ENCODE results near the gene KCNMA1.

The KCNMA1 gene

GRCh38 chr10:77475522-77475921 is 162.1 kb downstream of the KCNMA1 start:
- no peak for DNase-seq

- DNase-seq = no peak
These were observed 162.7 kb downstream of the KCNMA1 start for GRCh38 chr10:77474939-77475338.

- no peak for DNase-seq
These were observed 163.2 kb downstream of the KCNMA1 start for GRCh38 chr10:77474386-77474785.

GRCh38 chr10:77472146-77472545 is 165.5 kb downstream of the KCNMA1 start:
- no peak for DNase-seq

- DNase-seq = no peak
These were observed 166.5 kb downstream of the KCNMA1 start for GRCh38 chr10:77471069-77471536.

DNA sequence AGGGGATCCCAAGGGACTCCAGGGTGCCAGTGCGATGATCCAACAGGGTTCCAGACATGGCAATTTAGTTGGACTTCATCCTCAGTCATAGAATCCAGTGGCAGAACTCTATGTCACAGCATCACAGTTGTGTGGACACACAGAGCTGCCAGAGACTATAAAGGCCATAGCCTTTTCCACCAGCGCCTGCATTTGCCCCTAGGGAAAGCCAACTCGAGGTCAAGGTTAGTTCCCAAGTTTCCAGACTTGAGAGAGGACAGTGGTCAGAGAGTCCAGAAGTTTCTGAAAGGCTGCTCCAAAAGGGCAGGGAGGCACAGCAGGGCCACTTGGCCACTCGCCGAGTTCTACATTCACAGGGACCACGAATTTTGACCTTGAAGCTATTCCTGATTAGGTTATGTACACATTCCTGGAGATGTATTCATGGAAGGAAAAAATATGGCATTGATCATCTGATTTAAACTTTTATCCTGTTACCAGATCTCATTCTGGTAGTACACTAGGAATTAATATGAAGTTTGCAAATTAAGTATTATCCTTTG is 170.1 kb downstream of the KCNMA1 start:
- no peak for DNase-seq

GRCh38 chr10:77463967-77464745 is 173.5 kb downstream of the KCNMA1 start:
- DNase-seq = no peak

DNA sequence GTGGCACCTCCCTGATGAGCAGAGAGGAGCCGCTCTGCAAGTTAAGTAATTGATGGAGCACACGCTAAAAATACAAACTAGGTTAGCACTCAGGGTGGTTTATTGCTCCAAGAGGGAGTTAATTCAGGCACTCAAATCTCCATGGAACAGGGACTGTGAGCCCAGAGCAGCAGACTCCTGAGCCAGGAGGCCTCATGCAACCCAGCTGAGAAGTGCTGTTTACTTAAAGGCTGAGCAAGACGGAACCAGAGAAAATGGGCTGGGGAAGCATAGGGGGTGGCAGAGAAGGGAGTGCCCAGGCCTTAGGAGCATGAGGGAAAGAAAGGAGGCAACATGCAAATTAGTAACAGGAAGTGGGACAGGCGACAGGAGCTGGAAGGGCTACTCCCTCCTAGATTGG is 174.1 kb downstream of the KCNMA1 start:
- no peak for DNase-seq

DNA sequence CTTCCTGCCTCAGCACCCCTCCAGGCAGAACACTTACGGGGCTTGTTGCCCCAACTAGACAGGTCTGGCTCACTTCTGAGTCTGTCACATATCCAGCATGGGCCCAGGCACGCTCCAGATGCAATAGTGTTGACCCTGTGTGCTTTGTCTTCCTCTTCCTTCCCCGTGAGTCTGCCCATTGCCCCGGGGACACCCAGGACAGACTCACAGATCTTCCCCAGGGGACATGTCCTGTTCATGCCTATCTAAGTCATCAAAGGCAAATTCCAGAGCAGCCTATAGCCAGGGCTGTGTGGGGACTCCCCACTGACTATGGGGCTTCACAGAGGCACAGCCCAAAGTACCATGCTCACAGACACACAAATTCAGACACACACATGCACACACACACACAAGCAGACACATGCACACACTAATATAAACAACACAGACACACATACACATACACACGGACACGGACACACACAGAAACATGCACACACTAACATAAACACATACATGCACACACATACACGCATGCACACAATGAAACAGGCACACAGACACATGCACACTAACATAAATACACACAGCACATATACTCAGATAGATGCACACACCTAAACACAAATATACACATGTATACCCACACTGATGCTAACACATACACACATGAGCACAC is 175.8 kb downstream of the KCNMA1 start:
- no peak for DNase-seq

DNA sequence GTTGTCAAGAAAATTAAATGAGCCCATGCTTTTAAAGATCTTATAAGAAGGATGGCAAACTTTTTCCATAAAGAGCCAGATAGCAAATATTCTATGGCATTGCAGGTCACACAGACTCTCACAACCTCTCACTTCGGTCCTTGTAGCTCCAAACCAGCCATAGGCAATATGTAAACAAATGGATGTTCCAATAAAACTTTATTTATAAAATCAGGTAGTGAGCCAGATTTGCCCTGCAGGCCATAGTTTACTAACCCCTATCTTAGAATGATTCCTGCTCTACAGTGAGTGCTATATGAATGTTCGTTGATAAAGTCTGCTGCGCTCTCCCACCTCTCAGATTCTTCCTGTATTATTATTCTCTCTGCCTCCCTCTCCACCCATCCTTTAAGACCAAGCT is 177.7 kb downstream of the KCNMA1 start:
- DNase-seq = no peak

GRCh38 chr10:77458986-77459590 is 178.5 kb downstream of the KCNMA1 start:
- no peak for DNase-seq

GRCh38 chr10:77457721-77458120 is 179.9 kb downstream of the KCNMA1 start:
- no peak for DNase-seq

- DNase-seq = no peak
These were observed 180.3 kb downstream of the KCNMA1 start for GRCh38 chr10:77457266-77457665.

DNA sequence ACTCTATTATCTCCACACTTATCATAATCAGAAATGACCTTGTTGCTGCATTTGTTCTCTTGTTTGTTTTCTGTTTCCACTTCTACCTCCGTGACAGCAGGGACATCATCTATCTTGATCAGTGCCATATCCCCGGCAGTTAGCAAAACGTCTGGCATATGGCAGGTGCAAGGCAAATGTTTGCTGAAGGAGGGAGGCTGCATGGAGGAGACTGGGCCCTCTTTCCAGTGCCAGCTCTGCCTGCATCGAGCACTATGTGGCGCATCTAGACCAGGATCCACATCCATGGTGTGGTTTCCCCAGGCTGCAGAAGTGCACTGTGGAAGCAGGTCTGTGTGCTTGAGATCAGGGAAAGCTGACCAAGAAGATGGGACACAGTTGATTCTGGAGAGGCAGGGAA is 181.2 kb downstream of the KCNMA1 start:
- no peak for DNase-seq

- DNase-seq = no peak
These were observed 182.0 kb downstream of the KCNMA1 start for GRCh38 chr10:77455561-77455960.

- DNase-seq = no peak
These were observed 184.6 kb downstream of the KCNMA1 start for GRCh38 chr10:77452952-77453564.

DNA sequence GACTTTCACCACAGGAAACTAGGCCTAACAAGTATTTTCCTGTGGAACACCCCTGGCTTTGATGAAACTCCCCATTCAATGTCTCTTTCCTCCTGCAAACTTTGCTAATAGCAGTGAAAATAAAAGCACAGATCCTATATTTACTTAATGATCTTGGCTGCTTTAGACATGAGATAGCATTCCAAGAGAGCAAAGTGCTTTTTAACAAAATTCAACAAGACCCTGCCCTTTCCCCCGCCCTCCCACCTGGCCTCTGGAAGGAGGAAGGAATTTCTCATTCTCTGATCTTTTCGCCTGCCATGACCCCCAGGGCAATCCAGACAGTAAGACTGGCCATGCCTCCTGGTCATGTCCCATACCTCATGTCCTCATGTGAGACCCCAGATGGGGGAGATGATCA is 185.7 kb downstream of the KCNMA1 start:
- no peak for DNase-seq

DNA sequence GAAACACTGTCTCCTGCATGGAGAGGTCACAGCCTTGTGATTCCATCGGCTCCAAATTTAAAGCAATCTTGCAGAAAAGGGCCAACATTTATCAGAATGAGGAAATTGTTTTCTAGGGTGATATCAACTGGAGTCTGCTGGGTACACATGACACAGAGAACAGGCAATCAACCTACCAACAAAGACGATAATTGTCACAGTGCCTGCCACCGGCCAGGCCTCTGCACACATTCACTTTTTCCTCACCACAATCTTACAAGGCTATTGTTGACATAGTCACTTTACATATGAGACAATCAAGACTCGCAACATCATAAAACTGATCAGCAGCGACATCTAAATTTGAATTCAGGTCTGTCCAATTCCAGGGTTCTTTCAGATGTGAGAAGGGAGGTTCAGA is 189.4 kb downstream of the KCNMA1 start:
- DNase-seq = no peak

DNA sequence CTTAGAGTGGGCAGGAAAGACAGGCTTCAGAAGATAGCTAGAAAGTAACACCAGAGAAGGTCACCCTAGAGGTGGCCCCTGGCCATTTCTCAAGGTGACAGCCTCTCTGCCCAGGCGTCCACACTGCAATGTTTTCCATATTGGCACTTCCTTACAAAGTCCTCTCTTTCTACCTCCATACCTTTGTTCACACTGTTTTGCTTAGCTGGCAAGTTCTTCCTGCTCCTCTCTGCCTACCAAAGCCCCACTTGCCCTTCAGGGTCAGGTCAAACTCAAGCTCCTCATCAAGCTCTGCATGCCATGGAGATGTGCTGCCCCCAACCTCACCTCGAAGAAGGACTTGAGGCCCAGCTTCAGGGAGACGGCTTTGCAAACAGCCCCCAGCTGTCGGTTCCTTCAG is 190.9 kb downstream of the KCNMA1 start:
- DNase-seq = no peak

DNA sequence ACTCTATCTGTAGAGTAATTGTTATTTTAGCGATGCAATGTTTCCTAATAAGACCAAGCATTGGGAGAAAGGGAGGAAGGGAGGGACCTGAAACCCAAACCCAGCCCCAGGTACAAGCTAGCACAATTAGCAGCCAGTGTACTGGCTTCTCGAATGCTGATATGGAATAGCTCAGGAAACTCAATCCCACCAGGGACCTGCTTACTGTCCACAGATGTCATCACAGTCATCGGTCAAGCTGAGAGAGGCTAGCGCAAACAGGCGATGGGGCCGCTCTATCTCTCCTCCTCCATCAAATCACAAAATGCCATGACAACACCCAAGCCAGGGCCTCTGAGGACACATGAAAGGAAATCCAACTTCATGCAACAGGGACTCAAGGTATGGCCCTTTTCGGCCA is 192.1 kb downstream of the KCNMA1 start:
- DNase-seq = no peak

GRCh38 chr10:77444041-77444440 is 193.6 kb downstream of the KCNMA1 start:
- no peak for DNase-seq

- no peak for DNase-seq
These were observed 194.9 kb downstream of the KCNMA1 start for GRCh38 chr10:77442699-77443189.

All from left hindlimb (tissue), 1 donor.